K562 (cell line): ENCODE results near the gene HMGN2. TPM values are rescaled to one million over a fixed set of nuclear protein-coding genes. Genes with fewer than 3 reads are reported as not detected.

ENCODE experiments used
- HMGXB4 ChIP-seq: sonication (generic); formaldehyde crosslinking; IDR thresholded peaks from 2 replicates; pipeline ENCODE4 v1.8.1; 2023; ENCODE audit warnings: mild to moderate bottlenecking, missing genetic modification reagents
- JUNB ChIP-seq: fragments of 450-650 bp; formaldehyde crosslinking; conservative IDR thresholded peaks from 2 replicates; pipeline ENCODE4 v1.4.0; 2020; ENCODE audit warnings: mild to moderate bottlenecking
- KLF13 ChIP-seq: fragments of 450-650 bp; IDR thresholded peaks from 2 replicates; pipeline ENCODE4 v1.6.1; 2016; ENCODE audit warnings: missing genetic modification characterization, low read depth, mild to moderate bottlenecking, missing compliant biosample characterization, moderate library complexity, borderline replicate concordance
- MTF1 ChIP-seq: fragments of 250-450 bp; sonication (Bioruptor Pico); IDR thresholded peaks from 2 replicates; pipeline ENCODE4 v1.9.0; 2021; ENCODE audit warnings: moderate library complexity, mild to moderate bottlenecking, inconsistent platforms, borderline replicate concordance
- NCOA4 ChIP-seq: fragments of 450-650 bp; IDR thresholded peaks from 2 replicates; pipeline ENCODE4 v1.6.1; 2018; ENCODE audit warnings: mild to moderate bottlenecking; ENCODE audit not compliant: partially characterized antibody
- POLR3A ChIP-seq: IDR thresholded peaks from 2 replicates; pipeline ENCODE4 v1.6.1; 2011; ENCODE audit warnings: borderline replicate concordance, mild to moderate bottlenecking, moderate library complexity; ENCODE audit not compliant: insufficient read length, insufficient read depth; ENCODE audit errors: extremely low read depth
- RFX5 ChIP-seq: IDR thresholded peaks from 2 replicates; pipeline ENCODE4 v1.6.1; 2011; ENCODE audit warnings: low read depth, mild to moderate bottlenecking, improper control_type of control experiment, low read length
- TAF9B ChIP-seq: fragments of 450-650 bp; IDR thresholded peaks from 2 replicates; pipeline ENCODE4 v1.6.1; 2018; ENCODE audit warnings: mild to moderate bottlenecking; ENCODE audit not compliant: partially characterized antibody
- TEAD1 ChIP-seq, 2 experiments: fragments of 450-650 bp in 1 of 2; sonication (generic) in 1 of 2; formaldehyde crosslinking; IDR thresholded peaks; 2 replicates each; pipeline versions ENCODE4 v1.4.0 to v1.8.0; 2020 to 2022; ENCODE audit warnings: mild to moderate bottlenecking in 2 of 2, missing genetic modification reagents in 1 of 2
- TSC22D4 ChIP-seq: fragments of 450-650 bp; IDR thresholded peaks from 2 replicates; pipeline ENCODE4 v1.6.1; 2016; ENCODE audit warnings: missing genetic modification characterization, missing biosample characterization, control low read depth
- ZBTB11 ChIP-seq, 3 experiments: fragments of 200-800 bp in 1 of 3; fragments of 250-450 bp in 1 of 3; fragments of 450-650 bp in 1 of 3; sonication (Bioruptor Pico) in 1 of 3; sonication (Bioruptor generic) in 1 of 3; formaldehyde crosslinking in 1 of 3; IDR thresholded peaks; 2 replicates each; pipeline versions ENCODE4 v1.6.1 to v1.8.0; 2016 to 2022; ENCODE audit warnings: mild to moderate bottlenecking in 2 of 3, missing genetic modification characterization in 2 of 3, missing compliant biosample characterization in 1 of 3, moderate library complexity in 1 of 3
- ZBTB34 ChIP-seq: fragments of 250-450 bp; sonication (Bioruptor Pico); IDR thresholded peaks from 2 replicates; pipeline ENCODE4 v1.8.0; 2021; ENCODE audit warnings: mild to moderate bottlenecking, moderate library complexity
- ZBTB43 ChIP-seq: sonication (generic); formaldehyde crosslinking; IDR thresholded peaks from 2 replicates; pipeline ENCODE4 v1.8.0; 2023; ENCODE audit warnings: mild to moderate bottlenecking, missing genetic modification reagents
- ZNF639 ChIP-seq, 2 experiments: fragments of 200-800 bp in 1 of 2; sonication (Bioruptor generic) in 1 of 2; sonication (generic) in 1 of 2; formaldehyde crosslinking in 1 of 2; IDR thresholded peaks in 1 of 2; conservative IDR thresholded peaks in 1 of 2; 2 replicates each; pipeline versions ENCODE4 v1.5.0 to v1.6.1; 2016 to 2020; ENCODE audit warnings: missing compliant biosample characterization in 1 of 2, missing genetic modification characterization in 1 of 2, missing genetic modification reagents in 1 of 2
- polyA plus RNA-seq, 8 experiments: library from polyadenylated mRNA; depleted of rRNA in 4 of 8; stranded (reverse) in 5 of 8; unstranded in 3 of 8; fragments of >200 nt; fragmentation: Nextera tagmentation in 2 of 8; fragmentation: Illumina TruSeq in 1 of 8; extraction: Ambion mirVana in 2 of 8; extraction: Trizol in 1 of 8; gene quantifications; 2 replicates each; pipeline versions ENCODE4 v1.2.1 to v1.2.3, GENCODE V29; 2011 to 2014; ENCODE audit warnings: inconsistent platforms in 1 of 8, missing spikeins in 1 of 8
- total RNA-seq, 7 experiments: library from RNA; depleted of rRNA in 6 of 7; stranded (reverse); fragments of >200 nt in 6 of 7; fragmentation: Illumina TruSeq in 2 of 7; extraction: Trizol in 2 of 7; gene quantifications; 2 replicates each; pipeline versions ENCODE4 v1.2.1 to v1.2.3, GENCODE V29; 2011 to 2021; ENCODE audit warnings: low replicate concordance in 1 of 7

The HMGN2 gene
- total and polyA plus RNA-seq, 9 of the 15 experiments (the other 6 are each of a cell fraction or from before 2014, with no cell fraction given): 370 to 1,354 (median 965) TPM

- TF ChIP-seq KLF13: no peak
- no peak for TF ChIP-seq ZBTB34 (CRISPR knock-in tag)
- TF ChIP-seq ZNF639 (CRISPR knock-in tag; conservative IDR thresholded peaks at IDR 0.05 in 1 of 2, IDR thresholded peaks at IDR 0.05 in 1 of 2): no peak
- TF ChIP-seq TSC22D4 (tag): no peak
- TF ChIP-seq RFX5: no peak
- no peak for TF ChIP-seq NCOA4
- TF ChIP-seq MTF1 (CRISPR knock-in tag): no peak
- peak in 1 of 2 experiments; percentile 85; a peak in 2 of 4 replicates for TF ChIP-seq TEAD1 (CRISPR knock-in tag; IDR thresholded peaks at IDR 0.05)
- TF ChIP-seq ZBTB11 (CRISPR knock-in tag; IDR thresholded peaks at IDR 0.05): no peak
- no peak for TF ChIP-seq POLR3A
- no peak for TF ChIP-seq ZBTB43 (CRISPR knock-in tag)
- no peak for TF ChIP-seq HMGXB4 (CRISPR knock-in tag)
- no peak for TF ChIP-seq TAF9B
- no peak for TF ChIP-seq JUNB
Observed at GRCh38 chr1:26471498-26472319, 531 bp upstream of the HMGN2 start (continued).
